Fibroblast of lung (primary cell): ENCODE data around the gene ZFYVE28.

Source experiments
- EZH2 ChIP-seq: IDR thresholded peaks from 2 replicates; pipeline ENCODE4 v1.5.1; 2012; ENCODE audit warnings: low read length, control low read depth, mild to moderate bottlenecking; ENCODE audit errors: missing control alignments
- TF ChIP-seq, protein P1 (sequence below), 2 donors: IDR thresholded peaks in 1 of 2; conservative IDR thresholded peaks in 1 of 2; 1 replicate in 1 of 2; 2 replicates in 1 of 2; pipeline ENCODE4 v1.5.1; 2011 to 2012; ENCODE audit warnings: low read length in 2 of 2, control low read depth in 1 of 2, inconsistent platforms in 1 of 2, low read depth in 1 of 2, mild to moderate bottlenecking in 1 of 2

DNA sequence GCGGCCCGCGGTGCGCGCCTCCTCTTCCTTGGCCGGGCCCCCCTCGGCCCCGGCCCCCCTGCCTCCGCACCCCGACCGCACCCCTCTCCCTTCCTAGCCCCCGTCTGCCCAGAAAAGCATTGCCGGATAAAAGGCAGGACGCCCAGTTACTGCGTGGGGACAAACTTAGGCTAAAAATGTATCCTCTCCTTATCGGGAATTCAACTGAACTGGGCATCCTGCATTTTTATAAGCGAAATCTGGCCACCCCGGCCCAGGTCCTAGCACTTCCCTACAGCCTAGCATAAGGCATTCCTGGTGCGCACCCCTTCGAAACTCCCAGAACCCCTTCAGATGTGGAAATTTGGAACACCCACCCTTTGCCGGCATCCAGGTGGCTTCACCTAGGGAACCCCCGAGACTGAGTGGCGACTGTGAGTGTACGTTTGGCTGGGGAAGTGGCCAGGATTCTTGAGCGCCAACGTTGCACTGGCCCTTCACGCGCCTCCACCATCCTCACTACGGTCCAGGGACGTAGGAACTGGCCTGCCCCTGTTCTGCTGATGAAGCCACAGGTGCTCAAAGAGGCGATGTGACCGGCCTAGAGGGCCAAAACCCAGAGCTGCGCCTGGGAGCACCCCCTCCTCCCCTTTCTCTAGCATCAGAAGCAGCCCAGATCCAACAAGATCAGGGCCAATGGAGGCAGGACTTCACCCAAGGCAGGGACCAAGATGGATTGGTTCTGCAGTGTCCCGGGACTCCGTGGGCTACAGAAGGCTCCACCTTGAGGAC, 44.7 kb upstream of the ZFYVE28 start:
- TF ChIP-seq, protein P1, sequence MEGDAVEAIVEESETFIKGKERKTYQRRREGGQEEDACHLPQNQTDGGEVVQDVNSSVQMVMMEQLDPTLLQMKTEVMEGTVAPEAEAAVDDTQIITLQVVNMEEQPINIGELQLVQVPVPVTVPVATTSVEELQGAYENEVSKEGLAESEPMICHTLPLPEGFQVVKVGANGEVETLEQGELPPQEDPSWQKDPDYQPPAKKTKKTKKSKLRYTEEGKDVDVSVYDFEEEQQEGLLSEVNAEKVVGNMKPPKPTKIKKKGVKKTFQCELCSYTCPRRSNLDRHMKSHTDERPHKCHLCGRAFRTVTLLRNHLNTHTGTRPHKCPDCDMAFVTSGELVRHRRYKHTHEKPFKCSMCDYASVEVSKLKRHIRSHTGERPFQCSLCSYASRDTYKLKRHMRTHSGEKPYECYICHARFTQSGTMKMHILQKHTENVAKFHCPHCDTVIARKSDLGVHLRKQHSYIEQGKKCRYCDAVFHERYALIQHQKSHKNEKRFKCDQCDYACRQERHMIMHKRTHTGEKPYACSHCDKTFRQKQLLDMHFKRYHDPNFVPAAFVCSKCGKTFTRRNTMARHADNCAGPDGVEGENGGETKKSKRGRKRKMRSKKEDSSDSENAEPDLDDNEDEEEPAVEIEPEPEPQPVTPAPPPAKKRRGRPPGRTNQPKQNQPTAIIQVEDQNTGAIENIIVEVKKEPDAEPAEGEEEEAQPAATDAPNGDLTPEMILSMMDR (conservative IDR thresholded peaks at IDR 0.05 in 1 of 2, IDR thresholded peaks at IDR 0.05 in 1 of 2; ENCODE audit: low read depth in 1 of 2, low read length in 2 of 2) = no peak
- TF ChIP-seq EZH2 = no peak
